HG03457 (cell line): ENCODE measurements around the gene SPSB3.
"Not testable (repeated sequence)": the region's sequence is repeated elsewhere in the genome, so short reads cannot be mapped to it uniquely, and the experiment has no call there.

ENCODE experiments used
- ATAC-seq: cut with Tn5 transposase; IDR thresholded peaks from one replicate; pipeline ENCODE4 v1.9.1; 2021; ENCODE audit warnings: moderate number of reproducible peaks; ENCODE audit not compliant: unreplicated experiment

Gene SPSB3

GRCh38 chr16:1817276-1817589 lies 34.9 kb upstream of the SPSB3 start:
- no peak for ATAC-seq

DNA sequence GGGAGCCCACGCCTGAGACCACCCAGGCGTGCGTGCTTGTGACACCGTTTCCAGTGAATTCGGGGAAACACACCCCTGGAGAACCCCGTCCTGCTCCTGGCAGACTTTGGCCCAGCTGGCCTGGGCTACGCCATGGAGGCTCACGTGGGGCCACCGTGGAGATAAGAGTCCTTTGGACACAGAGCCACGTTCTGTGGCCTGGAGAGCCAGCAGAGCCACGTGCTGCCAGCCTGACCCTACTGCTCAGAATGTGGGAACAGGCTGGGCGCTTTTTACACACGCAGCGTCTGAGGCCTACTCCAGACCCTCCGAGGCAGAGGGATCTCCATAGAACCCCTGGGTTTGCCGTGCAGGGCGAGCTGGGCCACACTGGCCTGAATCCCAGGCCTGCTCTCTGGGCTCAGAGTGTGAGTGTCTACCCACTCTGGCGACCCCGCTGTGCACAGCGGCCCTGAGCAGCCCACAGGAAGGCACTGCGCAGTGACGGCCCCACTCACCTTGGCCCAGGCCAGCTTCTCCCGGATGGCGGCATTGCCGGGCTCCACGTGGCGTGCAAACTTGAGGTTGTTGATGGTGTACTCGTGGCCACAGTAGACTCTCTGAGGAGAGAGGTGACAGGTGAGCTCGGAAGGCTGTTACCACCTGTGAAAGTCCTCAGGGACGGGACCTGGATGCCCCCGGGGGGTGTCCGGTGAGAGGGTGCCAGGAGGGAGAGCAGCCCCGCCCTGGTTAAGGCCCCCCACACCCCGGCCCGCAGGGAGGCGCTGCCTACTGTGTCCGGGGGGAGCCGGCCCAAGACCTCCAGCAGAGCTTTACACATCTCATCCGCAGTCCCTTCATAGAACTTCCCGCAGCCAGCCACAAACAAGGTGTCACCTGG lies 34.3 kb upstream of the SPSB3 start:
- ATAC-seq, result no peak

DNA sequence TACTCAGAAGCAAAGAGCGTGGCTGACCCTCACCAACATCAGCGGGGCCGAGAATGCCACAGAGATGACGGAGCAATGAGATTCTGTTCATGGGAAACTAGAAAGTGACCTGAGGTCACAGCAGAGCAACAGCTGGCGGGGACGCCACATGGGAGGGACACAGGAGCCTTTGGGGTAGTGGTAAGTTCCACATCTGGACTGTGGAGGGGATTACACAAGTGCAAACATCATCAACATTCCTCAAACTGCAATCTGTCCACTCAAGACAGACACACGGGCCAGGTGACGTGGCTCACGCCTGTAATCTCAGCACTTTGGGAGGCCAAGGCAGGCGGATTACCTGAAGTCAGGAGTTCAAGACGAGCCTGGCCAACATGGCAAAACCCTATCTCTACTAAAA lies 33.1 kb upstream of the SPSB3 start:
- ATAC-seq, result no peak

DNA sequence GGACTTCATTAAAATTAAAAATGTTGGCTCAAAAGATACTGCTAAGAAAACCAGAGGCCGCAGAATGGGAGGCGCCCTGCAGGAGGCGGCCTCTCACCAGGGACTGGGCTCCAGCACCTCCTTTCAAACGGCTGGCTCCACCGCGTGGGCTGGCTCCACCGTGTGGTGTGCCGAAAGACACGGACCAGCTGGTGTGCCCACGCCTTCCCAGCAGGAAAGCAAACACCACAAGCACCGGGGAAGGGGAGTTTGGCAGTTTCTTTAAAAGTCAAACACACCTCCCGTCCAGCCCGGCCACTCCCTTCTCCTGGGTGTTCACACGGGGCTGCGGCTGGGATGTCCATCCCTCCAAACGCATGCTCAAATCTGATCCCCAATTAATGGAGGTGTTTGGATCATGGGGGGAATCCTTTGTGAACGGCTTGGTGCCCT lies 30.4 kb upstream of the SPSB3 start:
- no peak for ATAC-seq

DNA sequence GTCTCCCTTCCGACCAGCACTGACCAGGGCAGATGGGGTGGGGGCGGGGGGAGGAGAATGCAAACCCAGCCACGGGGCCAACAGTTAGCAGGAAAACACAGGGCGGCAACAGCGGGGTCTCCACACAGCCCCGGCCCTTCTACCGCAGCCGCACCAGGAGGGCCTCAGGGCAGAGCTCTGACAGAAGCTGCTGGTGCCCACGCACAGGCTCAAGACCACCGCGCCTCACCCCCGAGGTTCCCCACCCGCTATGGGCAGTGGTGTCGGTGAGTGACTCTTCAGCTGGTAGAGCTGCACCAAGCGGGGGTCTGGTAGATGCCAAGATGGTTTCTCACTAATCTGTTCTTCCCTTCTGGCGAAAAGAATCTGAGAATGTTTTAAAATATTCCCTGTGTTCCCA lies 28.2 kb upstream of the SPSB3 start:
- no peak for ATAC-seq

- no peak for ATAC-seq
These were observed 27.7 kb upstream of the SPSB3 start for GRCh38 chr16:1810106-1810505.

DNA sequence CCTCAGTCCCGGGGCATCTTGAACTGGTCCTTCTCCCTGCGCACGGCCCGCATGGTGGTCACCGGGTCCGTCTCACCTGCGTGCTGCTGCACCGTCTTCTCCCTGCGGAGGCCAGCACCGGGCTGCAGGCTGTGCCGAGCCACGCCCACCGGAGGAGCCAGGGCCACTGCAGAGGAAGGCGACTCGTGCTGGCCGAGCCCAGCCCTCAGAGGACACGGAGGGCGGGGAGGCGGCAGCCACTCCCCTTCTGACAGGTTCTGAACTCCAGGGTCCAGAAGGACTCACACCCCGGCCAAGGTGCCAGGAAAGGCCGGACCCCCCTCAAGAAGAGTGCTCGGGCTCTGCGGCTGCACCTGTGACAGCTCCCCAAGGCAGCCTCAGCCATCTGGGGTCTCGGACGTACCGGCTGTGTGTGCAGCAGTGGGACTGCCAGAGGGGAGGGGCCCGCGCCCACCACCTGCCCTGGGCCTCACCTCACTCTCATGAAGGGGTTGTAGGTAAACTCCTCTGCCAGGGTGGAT lies 27.0 kb upstream of the SPSB3 start:
- no peak for ATAC-seq

DNA sequence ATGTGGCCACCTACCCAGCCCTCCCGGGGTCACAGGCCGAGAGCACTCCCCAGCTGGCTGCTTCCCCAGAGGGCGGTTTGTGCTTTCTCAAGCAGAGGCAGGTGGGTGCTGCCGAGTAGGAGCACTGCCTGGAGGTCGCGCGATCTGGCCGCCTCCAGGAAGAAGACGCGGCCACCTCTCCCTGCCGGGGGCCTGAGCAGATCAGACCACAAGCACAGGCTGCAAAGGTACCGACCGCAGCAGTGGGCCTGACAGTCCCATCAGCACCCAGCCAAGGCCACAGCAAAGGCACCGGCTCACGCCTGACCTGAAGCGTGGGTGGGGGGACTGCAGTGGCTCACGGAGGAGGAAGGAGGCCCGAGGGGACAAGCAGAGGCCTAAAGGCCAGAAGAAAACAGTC lies 26.3 kb upstream of the SPSB3 start:
- ATAC-seq, result no peak

GRCh38 chr16:1807626-1808025 lies 25.3 kb upstream of the SPSB3 start:
- ATAC-seq, result no peak

- no peak for ATAC-seq
These were observed 18.3 kb upstream of the SPSB3 start for GRCh38 chr16:1800701-1801100.

DNA sequence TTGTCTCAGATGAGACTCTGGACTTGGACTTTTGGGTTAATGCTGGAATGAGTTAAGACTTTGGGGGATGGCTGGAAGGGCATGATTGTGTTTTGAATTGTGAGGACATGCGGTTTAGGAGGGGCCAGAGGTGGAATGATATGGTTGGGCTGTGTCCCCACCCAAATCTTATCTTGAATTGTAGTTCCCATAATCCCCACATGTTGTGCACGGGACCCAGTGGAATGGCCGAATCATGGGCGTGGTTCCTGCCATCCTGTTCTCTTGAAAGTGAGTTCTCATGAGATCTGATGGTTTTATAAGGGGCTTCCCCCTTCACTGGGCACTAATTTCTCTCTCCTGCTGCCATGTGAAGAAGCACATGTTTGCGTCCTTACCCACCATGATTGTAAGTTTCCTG lies 16.9 kb upstream of the SPSB3 start:
- ATAC-seq, result not testable (repeated sequence)

DNA sequence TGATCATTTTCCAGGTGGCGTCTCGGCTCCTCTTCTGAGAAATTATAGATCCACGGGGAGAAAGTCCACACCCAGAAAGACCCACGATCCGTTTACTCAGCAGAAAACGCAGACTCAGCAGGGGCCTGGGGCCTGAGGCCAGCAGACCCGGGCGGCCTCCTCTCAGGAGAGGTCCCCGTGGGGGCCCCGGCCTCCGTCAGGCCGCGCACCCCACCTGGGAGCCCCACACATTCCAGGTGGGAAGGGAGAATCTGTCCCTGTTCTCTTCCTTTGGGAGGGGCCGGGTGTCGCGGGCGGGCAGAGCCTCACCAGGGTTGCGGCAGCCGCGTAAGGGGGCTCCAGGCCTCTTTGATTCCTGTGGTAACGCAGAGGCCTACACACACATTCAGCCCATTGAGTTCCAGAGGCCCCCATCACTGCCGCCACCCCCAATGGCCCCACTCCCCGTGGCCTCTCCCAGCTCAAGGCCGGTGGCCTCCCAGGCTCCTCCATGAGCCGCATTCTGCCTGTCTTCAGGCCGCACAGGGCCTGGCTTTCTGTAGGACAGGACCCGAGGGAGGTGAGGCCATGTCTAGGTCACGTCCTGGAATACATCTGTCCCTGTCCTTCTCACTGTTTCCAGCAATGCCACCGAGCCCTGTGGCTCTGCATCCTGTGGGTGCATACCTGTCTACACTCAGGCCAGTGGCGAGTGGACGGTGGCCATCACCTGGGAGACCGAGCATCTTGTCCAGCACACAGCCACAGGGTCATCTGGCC lies 12.7 kb upstream of the SPSB3 start:
- no peak for ATAC-seq

- no peak for ATAC-seq
These were observed 12.0 kb upstream of the SPSB3 start for GRCh38 chr16:1794221-1794871.

GRCh38 chr16:1793578-1794220 lies 11.3 kb upstream of the SPSB3 start, which contains the start of gene IGFALS:
Gene IGFALS (minus strand): TSS chr16:1793705. CDS start chr16:1793652, 53 bp downstream.
- no peak for ATAC-seq

DNA sequence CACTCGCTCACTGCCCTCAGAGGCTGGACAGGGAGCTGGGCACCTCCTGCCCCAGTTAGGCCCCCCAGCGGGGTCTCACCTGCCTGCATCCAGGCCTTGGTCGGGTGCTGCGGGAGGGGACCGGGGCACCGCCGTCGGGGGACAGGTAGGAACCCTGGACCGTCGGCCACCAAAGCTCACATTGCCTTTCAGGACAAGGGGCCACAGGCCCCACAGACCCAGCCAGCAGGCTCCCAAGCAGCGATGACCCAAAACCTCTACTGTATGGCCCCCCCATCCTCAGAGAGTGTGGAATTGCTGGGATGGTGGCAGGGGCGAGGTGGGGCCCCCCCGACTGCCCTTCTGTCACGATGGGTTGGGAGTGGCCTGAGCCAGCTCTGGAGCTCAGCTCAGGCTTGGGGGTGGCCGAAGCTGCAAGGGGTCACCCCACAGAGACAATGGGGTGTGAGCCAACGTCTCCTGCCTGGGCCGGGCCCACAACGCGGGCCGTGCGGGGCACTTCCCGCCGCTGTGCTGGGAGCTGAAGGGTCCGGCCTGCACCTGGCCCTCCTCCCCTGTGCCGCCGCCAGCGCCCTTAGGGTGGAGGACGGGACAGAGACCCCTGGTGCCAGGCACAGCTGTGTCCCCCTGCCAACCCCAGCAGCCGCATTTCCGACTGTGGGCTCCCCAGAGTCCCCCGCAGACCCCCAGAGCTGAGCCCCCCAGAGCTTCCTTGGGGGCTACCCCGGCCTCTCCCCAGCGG lies 10.6 kb upstream of the SPSB3 start:
- no peak for ATAC-seq

- ATAC-seq, result no peak
These were observed 9.8 kb upstream of the SPSB3 start for GRCh38 chr16:1791943-1792812.

DNA sequence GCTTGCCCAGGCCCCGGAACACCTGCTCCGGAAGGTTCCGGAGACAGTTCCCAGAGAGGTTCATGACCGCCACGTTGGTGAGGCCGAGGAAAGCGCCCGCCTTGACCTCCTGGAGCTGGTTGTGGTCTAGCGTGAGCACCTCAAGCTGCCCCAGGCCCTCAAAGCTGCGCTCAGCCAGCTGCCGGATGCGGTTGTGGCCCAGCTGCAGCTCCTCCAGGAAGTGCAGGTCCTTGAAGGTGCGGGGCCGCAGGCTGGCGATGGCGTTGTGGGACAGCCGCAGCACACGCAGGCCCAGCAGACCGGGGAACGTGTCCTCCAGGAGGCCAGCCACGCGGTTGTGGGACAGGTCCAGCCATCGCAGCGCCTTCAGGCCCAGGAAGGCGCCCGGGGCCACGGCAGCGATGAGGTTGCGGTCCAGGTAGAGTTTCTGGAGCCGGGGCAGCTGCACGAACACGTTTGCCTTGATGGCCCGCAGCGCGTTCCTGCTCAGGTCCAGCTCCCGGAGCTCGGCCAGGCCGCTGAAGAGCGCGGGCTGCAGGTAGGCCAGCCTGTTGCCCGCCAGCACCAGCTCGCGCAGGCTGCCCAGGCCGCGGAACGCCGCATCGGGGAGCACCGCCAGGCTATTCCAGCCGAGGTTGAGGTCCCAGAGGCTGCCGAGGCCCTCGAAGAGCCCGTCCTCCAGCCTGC lies 9.0 kb upstream of the SPSB3 start:
- ATAC-seq, result no peak

- ATAC-seq, result no peak
These were observed 8.4 kb upstream of the SPSB3 start for GRCh38 chr16:1790611-1791255.
